Kidney epithelial cell (primary cell): ENCODE results near the gene GLYATL1B. TPM values are rescaled to one million over a fixed set of nuclear protein-coding genes. Genes with fewer than 3 reads are reported as not detected.
"Not testable (repeated sequence)": the region's sequence is repeated elsewhere in the genome, so short reads cannot be mapped to it uniquely, and the experiment has no call there.

Experiments
- DNase-seq: peaks from one replicate; pipeline ENCODE4 v3.0.0-alpha.2; 2010; ENCODE audit warnings: low read depth
- H3K27me3 ChIP-seq: 2 replicates; pipeline ENCODE4 v1.6.0; 2011; ENCODE audit warnings: low read length; ENCODE audit not compliant: control insufficient read depth, insufficient read depth
- H3K36me3 ChIP-seq: 2 replicates; pipeline ENCODE4 v1.5.1; 2011; ENCODE audit warnings: low read length; ENCODE audit not compliant: control insufficient read depth, insufficient read depth
- H3K4me3 ChIP-seq: 2 replicates; pipeline ENCODE4 v1.5.1; 2011; ENCODE audit warnings: low read depth, mild to moderate bottlenecking, control low read depth, low read length
- total RNA-seq: library from RNA; depleted of rRNA; stranded (reverse); fragments of >200 nt; gene quantifications from 2 replicates; pipeline ENCODE4 v1.2.3, GENCODE V29; 2015
- TF ChIP-seq, protein P1 (sequence below): IDR thresholded peaks from 2 replicates; pipeline ENCODE4 v1.5.1; 2011; ENCODE audit warnings: mild to moderate bottlenecking, moderate library complexity, low read length, control low read depth, inconsistent platforms; ENCODE audit not compliant: insufficient read depth, poor library complexity, severe bottlenecking

GLYATL1B gene
- total RNA-seq, 1 donor from 2014 or later: not detected

GRCh38 chr11:59106363-59107336 lies 20.5 kb downstream of the GLYATL1B start, which contains the start of gene FAM111B:
Gene FAM111B, plus strand, starts transcription at chr11:59107237. Its CDS starts 2,389 bp downstream, at chr11:59109626.
- Histone ChIP-seq H3K36me3 (no peaks in the 10 kb centered on the region), H3K4me3 (peak within 1 kb of the TSS; percentile 52), H3K27me3 (no peaks in the 10 kb centered on the region)
- TF ChIP-seq, protein P1, sequence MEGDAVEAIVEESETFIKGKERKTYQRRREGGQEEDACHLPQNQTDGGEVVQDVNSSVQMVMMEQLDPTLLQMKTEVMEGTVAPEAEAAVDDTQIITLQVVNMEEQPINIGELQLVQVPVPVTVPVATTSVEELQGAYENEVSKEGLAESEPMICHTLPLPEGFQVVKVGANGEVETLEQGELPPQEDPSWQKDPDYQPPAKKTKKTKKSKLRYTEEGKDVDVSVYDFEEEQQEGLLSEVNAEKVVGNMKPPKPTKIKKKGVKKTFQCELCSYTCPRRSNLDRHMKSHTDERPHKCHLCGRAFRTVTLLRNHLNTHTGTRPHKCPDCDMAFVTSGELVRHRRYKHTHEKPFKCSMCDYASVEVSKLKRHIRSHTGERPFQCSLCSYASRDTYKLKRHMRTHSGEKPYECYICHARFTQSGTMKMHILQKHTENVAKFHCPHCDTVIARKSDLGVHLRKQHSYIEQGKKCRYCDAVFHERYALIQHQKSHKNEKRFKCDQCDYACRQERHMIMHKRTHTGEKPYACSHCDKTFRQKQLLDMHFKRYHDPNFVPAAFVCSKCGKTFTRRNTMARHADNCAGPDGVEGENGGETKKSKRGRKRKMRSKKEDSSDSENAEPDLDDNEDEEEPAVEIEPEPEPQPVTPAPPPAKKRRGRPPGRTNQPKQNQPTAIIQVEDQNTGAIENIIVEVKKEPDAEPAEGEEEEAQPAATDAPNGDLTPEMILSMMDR: no peak
- DNase-seq: peak; percentile 73

GRCh38 chr11:59107721-59108120 lies 21.6 kb downstream of the GLYATL1B start:
- peak overlapping the region; percentile 52 for H3K4me3 ChIP-seq
- DNase-seq, H3K36me3 ChIP-seq: not testable (repeated sequence)

DNA sequence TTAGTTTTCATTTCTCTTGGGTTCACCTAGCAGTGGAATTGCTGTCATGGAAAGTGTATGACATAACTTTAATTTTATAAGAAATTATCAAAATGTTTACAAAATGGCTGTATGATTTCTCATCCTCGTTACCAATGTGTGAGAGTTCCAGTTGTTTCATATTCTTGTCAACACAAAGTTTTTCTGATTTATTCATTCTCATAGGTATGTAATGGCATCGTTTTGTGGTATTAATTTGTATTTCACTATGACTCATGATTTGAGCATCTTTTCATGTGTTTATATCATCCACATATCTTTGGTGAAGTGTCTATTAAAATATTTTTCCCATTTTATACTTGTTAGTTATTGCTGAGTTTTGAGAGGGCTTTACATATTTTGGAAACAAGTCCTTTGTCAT lies 26.4 kb downstream of the GLYATL1B start:
- no peak overlapping the region for H3K4me3 ChIP-seq
- H3K27me3 ChIP-seq: no peaks in the 10 kb centered on the region
- no peak for DNase-seq
- TF ChIP-seq, protein P1: no peak
- H3K36me3 ChIP-seq: no peaks in the 10 kb centered on the region

More at GRCh38 chr11:59107721-59108120, 21.6 kb downstream of the GLYATL1B start:
- not testable (repeated sequence) for H3K27me3 ChIP-seq

DNA sequence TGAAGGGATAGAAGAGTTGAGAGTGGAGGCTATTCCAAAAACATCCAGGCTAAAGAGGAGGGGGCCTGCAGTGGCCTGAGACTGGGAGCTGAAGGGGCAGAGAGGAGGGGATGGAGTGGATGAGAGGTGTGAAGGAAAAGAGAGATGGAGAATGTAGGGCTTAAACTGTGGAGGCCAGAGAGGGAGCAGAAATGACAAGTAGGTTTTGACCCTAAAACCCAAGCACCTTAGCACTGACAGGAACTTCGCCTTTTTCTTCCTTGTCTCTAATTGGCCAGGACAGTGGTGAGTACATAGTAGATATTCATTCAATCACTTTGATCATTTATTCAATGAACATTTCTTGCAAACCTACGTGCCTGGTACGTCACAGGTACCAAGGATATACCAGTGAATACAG lies 28.2 kb downstream of the GLYATL1B start:
- H3K27me3 ChIP-seq: no peaks in the 10 kb centered on the region
- TF ChIP-seq, protein P1: no peak
- no peak overlapping the region for H3K4me3 ChIP-seq
- DNase-seq: no peak
- no peaks in the 10 kb centered on the region for H3K36me3 ChIP-seq

GRCh38 chr11:59115553-59115952 lies 29.4 kb downstream of the GLYATL1B start:
- no peak for DNase-seq
- no peak overlapping the region for H3K4me3 ChIP-seq
- TF ChIP-seq, protein P1: no peak
- H3K36me3 ChIP-seq: no peaks in the 10 kb centered on the region
- H3K27me3 ChIP-seq: no peaks in the 10 kb centered on the region

DNA sequence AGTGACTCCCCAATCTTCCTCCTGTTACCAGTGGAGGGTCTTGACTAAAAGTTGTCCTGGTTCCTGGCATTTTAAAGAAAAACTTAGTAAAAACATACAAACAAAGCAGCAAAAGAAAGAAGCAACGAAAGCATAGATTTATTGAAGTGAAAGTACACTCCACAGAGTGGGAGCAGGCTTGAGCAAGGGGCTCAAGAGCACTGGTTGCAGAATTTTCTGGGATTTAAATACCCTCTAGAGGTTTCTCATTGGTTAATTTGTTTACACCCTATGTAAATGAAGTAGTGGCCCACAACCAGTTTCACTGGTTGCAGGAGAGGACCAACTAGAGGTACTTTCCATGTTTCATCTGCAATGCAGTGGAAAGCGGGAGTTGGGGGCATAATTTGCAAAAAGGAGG lies 31.7 kb downstream of the GLYATL1B start:
- TF ChIP-seq, protein P1: no peak
- no peaks in the 10 kb centered on the region for H3K27me3 ChIP-seq
- H3K4me3 ChIP-seq: no peak overlapping the region
- H3K36me3 ChIP-seq: no peaks in the 10 kb centered on the region
- no peak for DNase-seq
